GM18520 (cell line): ENCODE data around the gene SLC22A23.
"Not testable (repeated sequence)": the region's sequence is repeated elsewhere in the genome, so short reads cannot be mapped to it uniquely, and the experiment has no call there.

Source experiments
- ATAC-seq: cut with Tn5 transposase; IDR thresholded peaks from one replicate; pipeline ENCODE4 v1.9.1; 2021; ENCODE audit not compliant: unreplicated experiment

SLC22A23 gene

DNA sequence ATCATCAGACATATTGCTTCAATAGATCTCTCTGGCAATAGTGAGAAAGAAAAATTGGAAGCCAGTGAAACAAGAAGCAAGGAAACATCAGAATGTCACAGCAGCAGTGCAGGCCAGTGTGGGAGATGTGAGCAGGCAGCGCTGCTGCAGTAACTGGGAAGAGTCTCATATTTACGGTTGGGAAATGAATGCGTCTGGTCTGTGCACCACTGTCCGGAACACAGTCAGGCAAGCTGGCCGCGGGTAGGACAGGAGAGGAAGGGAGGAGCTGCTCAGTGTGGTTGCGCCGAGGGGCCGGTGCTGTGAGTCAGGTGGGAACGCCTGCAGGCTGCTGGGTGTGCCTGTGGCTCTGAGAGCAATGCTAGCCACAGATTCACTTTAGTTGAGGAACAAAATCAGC, 204.5 kb downstream of the SLC22A23 start:
- no peak for ATAC-seq

DNA sequence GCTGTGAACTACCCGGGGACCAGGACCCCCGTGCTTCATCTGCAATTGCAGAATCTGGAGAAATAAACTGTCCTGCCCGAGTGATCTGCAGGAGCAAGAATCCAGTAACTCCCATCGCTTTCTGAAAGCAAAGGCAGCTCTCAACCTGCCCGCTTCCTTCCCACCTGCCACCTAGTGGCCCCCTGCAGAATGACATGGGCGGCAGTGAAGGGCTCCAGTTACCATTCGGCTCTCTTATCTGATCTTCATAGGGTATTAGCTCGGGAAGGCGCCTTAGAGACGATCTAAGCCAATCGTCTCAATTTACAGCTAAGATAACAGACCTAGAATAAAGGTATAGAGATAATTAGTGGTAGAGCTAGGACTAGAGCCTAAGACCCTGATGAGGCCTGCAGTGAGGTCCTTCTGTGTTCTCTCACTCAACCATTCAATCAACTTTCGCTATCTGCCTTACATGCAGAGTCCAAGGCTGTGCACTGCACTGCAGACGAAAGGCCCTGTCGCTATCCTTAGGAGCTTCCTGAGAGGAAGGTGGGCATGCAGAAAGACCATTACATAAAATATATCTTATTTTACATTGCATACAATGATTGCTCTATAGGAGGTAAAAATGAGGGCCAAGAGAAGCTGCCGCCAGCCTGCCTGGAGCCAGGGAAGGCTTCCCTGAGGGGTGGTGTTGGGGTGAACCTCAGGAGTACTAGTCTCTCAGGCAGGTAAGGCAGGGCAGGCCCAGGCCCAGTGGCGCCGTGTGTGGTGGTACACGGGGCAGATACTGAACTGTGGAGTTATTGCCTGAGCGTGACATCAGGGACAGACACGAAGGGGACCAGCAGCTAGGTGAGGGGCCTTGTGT, 205.2 kb downstream of the SLC22A23 start:
- ATAC-seq, result no peak

DNA sequence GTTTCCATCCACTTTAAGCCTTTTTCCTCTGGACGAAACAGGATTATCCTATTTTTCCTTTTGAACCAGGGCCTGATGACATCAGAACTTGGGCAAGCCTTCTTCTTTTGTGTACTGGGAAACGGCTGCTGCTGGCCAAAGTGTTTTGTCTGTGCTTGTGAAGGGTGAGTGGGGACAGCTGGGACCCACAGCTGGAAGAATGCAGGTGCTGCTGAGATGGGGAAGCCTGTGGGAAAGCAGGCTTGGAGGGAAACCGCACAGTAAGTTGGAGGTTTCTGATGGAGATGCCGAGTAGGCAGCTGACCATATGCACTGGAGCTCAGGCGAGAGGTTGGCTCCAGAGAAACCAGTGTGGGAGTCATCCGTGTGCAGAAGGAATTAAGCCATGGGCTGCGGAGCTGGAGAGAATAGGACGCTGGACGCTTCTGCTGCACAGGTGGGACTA, 206.6 kb downstream of the SLC22A23 start:
- no peak for ATAC-seq

DNA sequence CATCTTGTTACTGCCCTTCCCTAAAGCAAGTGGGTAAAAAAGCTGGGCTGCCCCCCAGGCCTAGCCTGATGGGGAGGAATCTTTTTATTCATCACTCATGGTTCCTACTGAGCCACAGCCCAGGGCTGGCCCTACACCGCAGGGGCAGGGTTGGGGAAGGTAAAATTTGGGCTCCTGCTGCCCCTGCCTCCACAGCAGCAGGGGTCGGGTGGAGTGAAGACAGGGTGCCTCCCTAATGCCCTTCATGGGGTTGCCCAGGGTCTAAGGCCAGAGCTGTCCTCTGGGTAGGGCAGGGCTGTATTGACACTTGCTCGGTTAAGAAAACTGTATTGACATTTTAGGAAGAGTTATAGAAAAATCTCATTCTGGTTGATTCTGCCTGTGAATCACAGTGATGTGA, 207.0 kb downstream of the SLC22A23 start:
- no peak for ATAC-seq

DNA sequence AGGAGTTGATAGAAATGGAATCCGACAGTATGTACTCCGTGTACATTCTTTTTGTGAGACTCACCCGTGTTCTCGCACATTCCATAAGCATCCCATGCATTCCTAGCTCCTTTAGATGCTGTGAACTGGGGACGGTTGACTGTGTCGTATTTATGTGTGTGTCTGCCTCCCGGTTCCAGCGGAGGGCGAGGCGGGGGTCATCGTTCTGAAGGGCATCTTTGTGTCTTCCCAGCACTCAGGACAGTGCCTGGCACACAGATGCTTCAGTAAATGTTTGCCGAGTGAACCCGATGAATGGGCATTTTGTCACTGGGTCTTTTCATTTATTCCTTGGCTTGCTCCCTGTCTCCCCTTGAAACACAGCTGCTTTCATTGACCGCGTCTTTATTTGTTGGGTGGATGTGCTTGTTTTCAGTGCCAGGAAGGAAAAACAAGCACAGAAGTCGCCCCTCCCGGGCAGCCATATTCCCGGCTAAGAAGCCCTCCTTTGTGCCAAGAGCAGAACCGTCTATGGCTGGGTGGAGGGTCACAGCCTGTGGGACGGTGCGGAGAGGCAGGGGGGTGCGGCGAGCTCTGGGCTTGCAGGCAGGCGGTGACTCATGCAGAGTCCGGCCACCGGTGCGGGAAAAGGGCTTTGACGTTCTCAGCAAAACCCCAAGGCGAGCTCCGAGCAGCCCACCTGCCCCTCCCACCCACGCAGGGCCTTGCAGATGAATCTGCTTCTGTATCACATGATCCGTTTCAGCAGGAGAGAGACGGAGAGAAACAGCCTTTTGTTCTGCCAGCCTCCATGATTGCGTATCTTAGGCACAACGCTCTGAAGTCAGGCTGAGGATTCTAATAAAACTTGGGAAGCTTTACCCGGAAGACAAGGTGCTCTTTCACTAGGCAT, 209.3 kb downstream of the SLC22A23 start:
- no peak for ATAC-seq

DNA sequence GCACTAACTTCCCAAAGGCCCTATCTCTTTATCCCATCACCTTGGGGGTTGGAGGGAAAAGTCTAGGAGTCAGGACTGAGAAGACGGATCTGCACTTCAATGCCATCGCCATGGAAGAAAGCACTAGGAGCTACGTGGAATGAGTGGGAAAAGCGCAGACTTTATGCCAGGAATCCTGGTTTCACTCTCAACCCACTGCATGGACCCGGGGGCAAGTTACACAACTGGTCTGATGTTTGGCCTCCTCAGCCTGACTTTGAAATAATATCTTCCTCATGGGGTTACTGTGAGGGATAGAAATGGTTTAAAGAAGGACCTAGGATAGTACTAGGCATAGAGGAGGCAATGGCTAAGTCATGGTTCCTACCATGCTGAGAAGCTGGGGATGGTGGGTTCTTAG, 211.6 kb downstream of the SLC22A23 start:
- ATAC-seq, result no peak

DNA sequence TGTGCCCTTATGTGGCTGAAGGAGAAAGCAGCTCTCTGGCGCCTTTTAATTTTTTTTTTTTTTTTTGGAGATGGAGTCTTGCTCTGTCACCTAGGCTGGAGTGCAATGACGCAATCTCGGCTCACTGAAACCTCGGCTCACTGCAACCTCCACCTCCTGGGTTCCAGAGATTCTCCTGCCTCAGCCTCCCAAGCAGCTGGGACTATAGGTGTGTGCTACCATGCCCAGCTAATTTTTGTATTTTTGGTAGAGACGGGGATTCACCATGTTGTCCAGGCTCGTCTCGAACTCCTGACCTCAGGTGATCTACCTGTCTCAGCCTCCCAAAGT, 212.1 kb downstream of the SLC22A23 start:
- not testable (repeated sequence) for ATAC-seq

DNA sequence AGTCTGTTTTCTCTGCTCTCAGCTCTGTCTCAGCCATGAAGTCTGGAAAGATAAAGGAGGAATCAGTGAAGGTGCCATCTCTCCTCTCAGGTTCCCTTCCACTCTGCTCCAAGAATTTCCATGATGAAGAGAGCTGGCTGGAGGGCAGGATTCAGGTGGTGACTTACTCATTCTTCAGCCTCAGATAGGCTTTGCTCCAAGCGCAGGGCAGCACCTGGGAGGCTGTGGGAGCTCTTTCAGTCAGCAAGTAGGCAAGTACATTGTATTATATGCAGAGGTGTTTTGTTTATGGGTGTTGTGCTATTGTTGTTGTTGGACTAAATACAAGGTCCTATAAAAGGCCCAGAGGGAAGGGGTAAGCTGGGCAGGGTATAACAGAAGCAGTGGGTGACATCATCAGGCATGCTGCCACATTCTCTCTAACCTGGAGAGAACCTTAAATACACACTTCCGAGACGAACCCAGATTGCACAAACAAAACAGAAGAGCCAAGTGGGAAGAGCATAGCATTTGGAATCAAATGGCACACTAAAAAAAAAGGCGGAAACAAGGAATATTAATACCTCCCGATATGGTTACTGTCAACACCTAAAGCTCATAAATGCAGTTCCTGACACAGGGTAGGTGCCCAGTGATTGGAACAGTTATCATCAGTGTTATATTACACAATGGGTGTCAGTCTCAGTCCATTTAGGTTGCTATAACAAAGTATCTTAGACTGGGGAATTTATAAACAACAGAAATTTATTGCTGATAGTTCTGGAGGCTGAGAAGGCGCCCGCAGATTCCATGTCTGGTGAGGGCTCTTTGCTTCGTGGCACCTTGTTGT, 212.6 kb downstream of the SLC22A23 start:
- no peak for ATAC-seq

DNA sequence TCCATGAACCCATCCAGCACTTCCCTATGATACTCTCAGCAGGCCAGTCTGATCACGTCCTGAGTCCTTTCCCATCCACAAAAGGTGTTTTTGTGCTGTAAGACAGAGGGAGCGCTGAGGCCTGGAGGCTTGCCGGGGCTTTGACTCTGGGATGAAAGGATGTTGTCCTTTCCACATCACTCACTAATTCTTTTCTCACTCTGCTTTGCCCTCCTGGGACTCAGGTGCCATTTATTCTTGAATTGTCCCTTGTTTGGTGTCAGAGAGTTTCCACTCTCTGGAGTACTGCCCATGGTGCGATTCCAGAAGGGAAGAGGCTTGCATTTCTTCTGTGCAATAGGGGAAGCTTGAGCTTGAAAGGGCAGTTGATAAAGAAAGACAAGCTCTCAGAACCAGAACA, 214.1 kb downstream of the SLC22A23 start:
- ATAC-seq, result no peak

DNA sequence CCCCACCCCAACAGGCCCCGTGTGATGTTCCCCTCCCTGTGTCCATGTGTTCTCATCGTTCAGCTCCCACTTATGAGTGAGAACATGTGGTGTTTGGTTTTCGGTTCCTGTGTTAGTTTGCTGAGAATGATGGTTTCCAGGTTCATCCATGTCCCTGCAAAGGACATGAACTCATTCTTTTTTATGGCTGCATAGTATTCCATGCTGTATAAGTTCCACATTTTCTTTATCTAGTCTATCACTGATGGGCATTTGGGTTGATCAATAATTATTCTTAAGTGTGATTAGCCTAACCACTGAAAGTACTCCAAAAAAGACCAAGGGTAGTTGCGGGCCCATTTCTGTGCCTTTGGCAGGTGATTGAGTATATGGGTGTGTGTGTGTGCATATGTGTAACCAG, 215.1 kb downstream of the SLC22A23 start:
- ATAC-seq, result not testable (repeated sequence)

DNA sequence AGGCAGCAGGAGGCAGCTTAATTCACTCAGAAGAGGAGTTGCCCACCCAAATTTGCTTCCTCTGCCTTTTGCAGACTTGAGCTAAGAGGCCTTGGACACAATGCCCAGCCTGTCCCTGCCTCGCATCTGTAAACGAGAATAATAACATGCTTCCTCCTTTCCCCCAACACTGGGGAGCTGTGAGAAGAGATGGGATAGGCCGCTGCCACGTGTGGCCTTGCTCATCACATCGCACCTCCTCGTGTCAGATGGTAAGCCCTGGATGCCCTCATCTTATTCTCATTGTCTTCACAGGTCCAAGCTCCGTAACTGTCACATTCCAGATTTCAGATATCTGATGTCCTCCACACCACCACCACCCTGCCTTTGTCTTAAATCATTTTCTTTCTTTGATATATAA, 216.3 kb downstream of the SLC22A23 start:
- ATAC-seq, result no peak

DNA sequence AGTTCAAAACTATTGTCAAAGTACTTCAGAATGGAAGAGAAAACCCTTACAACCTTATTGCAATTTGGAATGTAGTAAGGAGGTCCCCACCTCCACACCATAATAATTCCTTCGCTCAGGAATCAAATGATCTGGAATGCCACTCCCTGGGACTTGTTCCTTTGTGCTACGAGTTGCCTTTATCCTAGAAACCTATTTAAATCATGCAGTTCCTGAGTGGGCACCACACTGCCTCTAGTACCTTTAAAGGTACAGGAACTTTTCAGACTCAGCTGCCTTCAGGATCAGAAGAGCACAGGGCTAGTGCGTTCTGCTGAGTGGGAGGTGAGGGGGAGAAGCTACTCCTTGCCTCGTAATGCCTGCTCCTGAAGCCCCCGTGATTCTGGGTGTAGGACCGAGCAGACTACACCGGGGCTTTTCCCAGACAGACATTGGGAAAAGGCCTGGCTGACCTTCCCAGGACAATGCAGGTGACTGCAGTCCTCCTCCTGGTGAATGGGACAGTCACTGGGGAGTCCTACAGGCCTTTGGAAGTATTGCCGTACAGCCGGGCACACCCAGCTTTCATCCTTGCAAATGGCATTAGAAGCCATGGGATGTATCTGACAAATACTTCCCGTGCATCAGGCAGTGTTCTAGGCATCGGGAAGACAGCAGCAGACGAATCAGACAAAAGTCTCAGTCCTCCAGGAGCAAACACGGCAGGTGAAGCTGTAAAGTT, 217.6 kb downstream of the SLC22A23 start:
- ATAC-seq, result no peak

DNA sequence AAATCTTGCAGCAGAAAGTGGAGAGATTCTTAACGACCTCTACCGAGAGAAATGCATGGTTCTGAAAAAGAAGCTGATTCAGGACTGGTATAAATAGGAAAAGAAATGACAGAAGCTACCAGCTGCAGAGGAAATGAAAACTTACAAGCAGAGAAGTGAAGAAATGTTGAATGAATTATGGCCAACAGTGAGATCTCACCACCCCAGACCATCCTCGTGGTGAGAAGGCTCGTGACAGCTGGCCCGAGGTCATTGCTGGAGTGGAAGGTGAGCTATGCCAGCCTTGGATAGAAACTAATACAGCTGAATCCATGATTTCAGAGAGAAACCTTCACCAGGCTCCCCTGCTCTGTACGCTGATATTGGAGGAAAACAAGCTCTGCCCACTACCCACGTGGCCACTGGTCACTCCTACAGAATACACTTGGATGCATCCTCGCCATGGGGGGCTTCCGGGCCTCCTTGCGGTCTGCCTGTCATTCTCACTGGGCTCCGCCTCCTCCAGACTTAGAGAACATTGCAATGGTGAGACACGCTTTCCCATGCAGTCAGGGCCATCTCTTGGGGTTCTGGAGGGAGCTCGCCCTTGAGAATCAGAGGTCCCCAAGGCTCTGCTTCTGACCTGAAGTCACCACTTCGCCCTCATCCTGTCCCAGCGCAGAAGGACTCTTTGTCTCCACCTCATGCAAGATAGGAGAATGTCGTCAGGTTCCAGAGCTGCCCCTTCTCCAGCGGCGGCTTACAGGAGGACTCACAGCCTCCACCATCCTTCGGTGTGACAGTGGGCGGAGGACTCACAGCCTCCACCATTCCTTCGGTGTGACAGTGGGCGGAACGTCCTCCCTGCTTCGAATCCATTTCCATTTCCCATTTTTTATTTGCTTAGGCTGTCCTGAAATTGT, 218.8 kb downstream of the SLC22A23 start:
- no peak for ATAC-seq

DNA sequence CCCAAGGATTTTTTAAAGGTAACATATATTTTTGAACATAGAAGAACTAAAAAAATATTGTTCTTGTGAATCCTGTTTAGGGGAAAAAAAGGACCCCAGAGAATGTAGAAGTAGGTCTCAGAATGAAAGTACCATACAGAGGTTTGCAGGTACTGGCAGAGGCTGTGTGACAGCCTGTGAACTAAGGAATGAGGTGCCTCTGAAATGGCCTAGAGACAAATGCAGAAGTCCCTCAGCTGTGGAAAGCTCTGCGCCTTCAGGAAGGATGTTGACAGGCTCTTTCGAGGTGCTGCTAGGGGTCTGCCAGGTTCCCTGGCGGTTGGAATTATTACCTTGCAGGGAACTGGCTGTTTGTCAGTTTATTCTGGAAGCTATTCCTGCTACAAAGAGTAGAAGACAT, 220.8 kb downstream of the SLC22A23 start:
- no peak for ATAC-seq

DNA sequence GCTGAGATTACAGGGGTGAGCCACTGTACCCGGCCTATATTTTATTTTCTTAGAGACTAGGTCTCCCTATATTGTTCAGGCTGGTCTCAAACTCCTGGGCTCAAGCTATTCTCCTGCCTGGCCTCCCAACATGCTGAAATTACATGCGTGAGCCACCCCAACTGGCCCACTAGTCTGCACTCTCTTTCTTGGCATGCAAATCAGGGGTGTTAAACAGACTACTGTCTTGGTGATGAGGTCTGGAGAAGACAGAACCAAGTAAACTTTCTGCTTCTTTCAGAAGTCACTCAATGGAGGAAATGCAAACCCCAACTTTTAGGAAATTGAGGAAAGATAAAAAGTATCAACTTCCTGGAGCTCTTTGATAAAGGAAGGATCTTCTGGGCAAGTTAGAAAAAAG, 221.4 kb downstream of the SLC22A23 start:
- no peak for ATAC-seq

DNA sequence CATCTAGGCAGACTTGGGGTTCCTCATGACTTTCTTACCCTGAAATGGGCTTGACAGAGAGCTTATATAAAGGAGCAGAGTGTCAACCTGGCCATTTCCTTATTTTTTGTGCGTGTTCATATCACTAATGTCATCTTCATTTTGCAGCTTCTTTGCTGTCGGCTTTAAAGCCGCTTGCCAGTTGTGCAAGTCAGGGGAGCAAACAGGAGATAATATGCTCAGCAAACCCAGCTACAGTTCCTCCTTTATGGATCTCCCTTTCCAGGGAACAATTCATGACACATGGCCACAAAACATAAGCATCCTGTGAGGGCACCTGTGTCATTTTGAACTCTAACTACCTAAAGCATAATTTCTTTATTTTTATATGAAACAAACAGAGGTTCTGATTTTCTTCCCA, 222.9 kb downstream of the SLC22A23 start:
- no peak for ATAC-seq

DNA sequence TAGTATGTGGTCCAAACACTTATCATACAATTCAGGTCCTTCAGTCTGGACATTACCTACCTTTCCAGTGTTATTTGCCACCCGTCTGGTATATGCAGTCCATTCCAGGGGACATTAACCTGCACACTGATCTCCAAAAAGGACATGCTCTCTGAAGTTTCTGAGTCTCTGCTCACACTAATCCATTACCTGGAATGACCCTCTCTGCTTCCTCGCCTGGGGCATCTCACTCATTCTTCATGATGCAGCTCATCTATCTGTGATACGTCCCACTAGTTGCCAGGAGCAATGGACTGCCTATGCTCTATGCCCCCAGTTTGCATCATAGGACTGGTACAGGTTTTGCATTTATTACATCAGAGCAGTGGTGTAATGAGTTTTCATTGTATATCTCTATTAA, 223.5 kb downstream of the SLC22A23 start:
- ATAC-seq, result no peak

DNA sequence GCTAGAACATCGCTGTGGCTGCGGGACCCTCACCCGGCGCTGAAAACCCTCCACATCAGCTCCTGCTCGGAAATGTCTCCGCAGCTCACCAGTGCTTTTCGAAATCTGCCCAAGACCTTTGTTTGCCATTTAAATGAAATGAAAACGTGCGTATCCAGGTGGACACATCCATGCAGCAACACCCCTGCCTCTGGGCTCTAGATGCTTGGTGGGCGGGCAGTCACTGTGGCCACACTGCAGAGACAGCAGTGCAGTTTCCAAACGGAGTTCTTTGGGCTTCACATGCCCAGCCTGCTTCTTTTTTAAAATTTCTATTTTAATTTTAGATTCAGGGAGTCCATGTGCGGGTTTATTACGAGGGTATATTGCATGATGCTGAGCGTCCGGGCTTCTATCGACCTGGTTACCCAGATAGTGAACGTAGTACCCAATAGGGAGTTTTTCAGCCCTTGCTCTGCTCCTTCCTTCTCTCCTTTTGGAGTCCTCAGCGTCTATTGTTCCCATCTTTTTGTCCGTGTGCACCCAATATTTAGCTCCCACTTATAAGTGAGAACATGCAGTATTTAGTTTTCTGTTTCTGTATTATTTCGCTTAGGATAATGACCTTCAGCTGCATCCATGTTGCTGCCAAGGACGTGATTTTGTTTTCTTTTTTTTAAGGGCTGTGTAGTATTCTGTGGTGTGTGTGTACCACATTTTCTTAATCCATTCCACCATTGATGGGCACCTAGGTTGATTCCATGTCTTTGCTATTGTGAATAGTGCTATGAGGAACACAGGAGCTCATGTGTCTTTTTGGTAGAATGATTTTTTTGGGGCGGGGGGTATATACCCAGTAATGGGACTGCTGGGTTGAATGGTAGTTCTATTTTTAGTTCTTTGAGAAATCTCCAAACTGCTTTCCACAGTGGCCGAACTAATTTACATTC, 224.6 kb downstream of the SLC22A23 start:
- ATAC-seq, result no peak
